Vein endothelial cell (primary cell): ENCODE data around the gene MNT. TPM values are rescaled to one million over a fixed set of nuclear protein-coding genes. Genes with fewer than 3 reads are reported as not detected.

Experiments
- small RNA-seq: library from RNA; depleted of rRNA; stranded (forward); fragments of <200 nt; gene quantifications from one replicate; pipeline ENCODE3, GENCODE V24; 2012
- total RNA-seq: library from RNA; depleted of rRNA; stranded (reverse); fragments of >200 nt; gene quantifications from 2 replicates; pipeline ENCODE4 v1.2.3, GENCODE V29; 2012

Gene MNT, protein sequence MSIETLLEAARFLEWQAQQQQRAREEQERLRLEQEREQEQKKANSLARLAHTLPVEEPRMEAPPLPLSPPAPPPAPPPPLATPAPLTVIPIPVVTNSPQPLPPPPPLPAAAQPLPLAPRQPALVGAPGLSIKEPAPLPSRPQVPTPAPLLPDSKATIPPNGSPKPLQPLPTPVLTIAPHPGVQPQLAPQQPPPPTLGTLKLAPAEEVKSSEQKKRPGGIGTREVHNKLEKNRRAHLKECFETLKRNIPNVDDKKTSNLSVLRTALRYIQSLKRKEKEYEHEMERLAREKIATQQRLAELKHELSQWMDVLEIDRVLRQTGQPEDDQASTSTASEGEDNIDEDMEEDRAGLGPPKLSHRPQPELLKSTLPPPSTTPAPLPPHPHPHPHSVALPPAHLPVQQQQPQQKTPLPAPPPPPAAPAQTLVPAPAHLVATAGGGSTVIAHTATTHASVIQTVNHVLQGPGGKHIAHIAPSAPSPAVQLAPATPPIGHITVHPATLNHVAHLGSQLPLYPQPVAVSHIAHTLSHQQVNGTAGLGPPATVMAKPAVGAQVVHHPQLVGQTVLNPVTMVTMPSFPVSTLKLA
- 5.7 and 8.2 TPM in 2 replicates for total RNA-seq

GRCh38 chr17:2400877-2401425 lies at the start of gene MNT:
MNT (minus strand) TSS chr17:2401060; CDS start chr17:2400712, 348 bp downstream.

DNA sequence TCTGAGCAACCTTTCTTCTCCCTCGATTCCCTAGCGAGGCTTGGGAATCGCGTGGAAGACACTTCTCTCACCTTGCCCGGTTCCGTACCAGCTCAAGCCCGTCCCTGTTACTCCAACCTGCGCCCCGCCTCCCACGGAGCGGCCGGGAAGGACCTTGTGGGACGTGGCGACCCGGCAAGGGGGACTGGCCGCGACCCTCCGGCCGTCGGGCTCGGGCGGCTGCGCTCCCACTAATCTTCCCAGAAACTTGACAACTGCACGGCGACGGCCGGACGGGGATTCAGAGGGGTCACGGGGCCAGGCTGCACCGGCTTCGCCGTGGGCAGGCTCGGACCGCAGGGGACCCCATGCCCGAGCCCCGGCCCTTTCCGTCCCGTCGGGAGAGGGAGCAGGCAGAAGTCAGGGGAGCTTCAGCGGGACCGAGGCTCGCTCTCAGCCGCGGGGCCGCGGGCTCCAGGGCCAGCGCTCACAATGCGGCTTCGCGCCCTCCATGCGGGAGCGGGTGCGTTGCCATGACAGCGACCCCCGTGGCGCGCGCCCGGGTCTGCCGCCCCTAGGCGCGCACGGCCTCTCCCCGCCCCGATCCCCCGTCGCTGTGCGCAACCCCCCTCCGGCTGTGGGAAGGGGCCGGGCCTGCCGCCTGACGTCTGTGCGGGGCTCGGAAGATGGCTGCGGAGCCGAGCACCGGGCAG lies 63.9 kb downstream of the MNT start, which contains the start of gene SGSM2:
Gene SGSM2 (plus strand): TSS at position 650 of the 692 bp plus-strand sequence. CDS start 188 bp downstream, outside the sequence.

GRCh38 chr17:2336215-2336851 lies 64.5 kb downstream of the MNT start, which contains the start of gene TSR1:
TSR1 (minus strand) TSS chr17:2336457; CDS start chr17:2336427, 30 bp downstream.

Small RNAs within 50 kb of the gene (small RNA-seq; reads per million reads assigned to genes)
- gene AC006435.3 (not detected), gene AC006435.4 (not detected)

Other genes starting within 250 kb of the MNT start
- gene SMG6, start 97.3 kb downstream of the MNT start, total RNA-seq: 31.2 and 47.4 TPM in 2 replicates
- gene SRR, start 97.1 kb downstream of the MNT start, total RNA-seq: 16.3 and 24.8 TPM in 2 replicates
- 57.7 and 60.4 TPM in 2 replicates for gene TSR1, start 64.6 kb downstream of the MNT start, total RNA-seq
- gene SGSM2, start 63.6 kb downstream of the MNT start, total RNA-seq: 38.4 and 54.5 TPM in 2 replicates
- 15.7 and 18.4 TPM in 2 replicates for gene METTL16, start 110.8 kb upstream of the MNT start, total RNA-seq
- 104 and 124 TPM in 2 replicates for gene PAFAH1B1, start 192.6 kb upstream of the MNT start, total RNA-seq